KMS-11 (cell line): ENCODE data around the gene GNG10.

ENCODE experiments used
- H2AFZ ChIP-seq: fragments of 200-600 bp; sonication (generic); 2 replicates; pipeline ENCODE4 v1.6.1; 2016; ENCODE audit warnings: antibody characterized with exemption, mixed run types, low read depth
- H3K27ac ChIP-seq: fragments of 200-600 bp; sonication (generic); 2 replicates; pipeline ENCODE4 v1.6.1; 2016; ENCODE audit warnings: mild to moderate bottlenecking, mixed run types
- H3K27me3 ChIP-seq: fragments of 200-600 bp; sonication (generic); 2 replicates; pipeline ENCODE4 v1.6.1; 2017; ENCODE audit warnings: mild to moderate bottlenecking, low read depth, mixed run types, moderate library complexity; ENCODE audit not compliant: insufficient read depth
- H3K36me3 ChIP-seq: fragments of 200-600 bp; sonication (generic); 2 replicates; pipeline ENCODE4 v1.6.1; 2017; ENCODE audit warnings: mild to moderate bottlenecking, mixed run types; ENCODE audit not compliant: insufficient read depth
- H3K4me1 ChIP-seq: fragments of 200-600 bp; sonication (generic); 2 replicates; pipeline ENCODE4 v1.6.1; 2016; ENCODE audit warnings: mild to moderate bottlenecking, low read depth, mixed run types; ENCODE audit not compliant: poor library complexity, severe bottlenecking
- H3K4me2 ChIP-seq: fragments of 200-600 bp; sonication (generic); 2 replicates; pipeline ENCODE4 v1.7.0; 2016; ENCODE audit warnings: mild to moderate bottlenecking, mixed run types
- H3K4me3 ChIP-seq: fragments of 200-600 bp; sonication (generic); IDR thresholded peaks from 2 replicates; pipeline ENCODE4 v1.6.1; 2017; ENCODE audit warnings: low read depth, low read length, mixed read lengths; ENCODE audit not compliant: insufficient read depth
- H3K79me2 ChIP-seq: fragments of 200-600 bp; sonication (generic); 2 replicates; pipeline ENCODE4 v1.6.1; 2016; ENCODE audit warnings: low read depth, mixed run types; ENCODE audit not compliant: insufficient read depth
- H3K9ac ChIP-seq: fragments of 200-600 bp; sonication (generic); 2 replicates; pipeline ENCODE4 v1.6.1; 2016; ENCODE audit warnings: mild to moderate bottlenecking, mixed run types
- H4K20me1 ChIP-seq: fragments of 200-600 bp; sonication (generic); 2 replicates; pipeline ENCODE4 v1.6.1; 2016; ENCODE audit warnings: mild to moderate bottlenecking, mixed run types; ENCODE audit not compliant: insufficient read depth
- TF ChIP-seq, protein P1 (sequence below): fragments of 200-600 bp; sonication (generic); conservative IDR thresholded peaks from 2 replicates; pipeline ENCODE4 v1.6.1; 2017; ENCODE audit warnings: low read depth, mild to moderate bottlenecking, antibody characterized with exemption, low read length, moderate library complexity, mixed read lengths

The GNG10 gene

DNA sequence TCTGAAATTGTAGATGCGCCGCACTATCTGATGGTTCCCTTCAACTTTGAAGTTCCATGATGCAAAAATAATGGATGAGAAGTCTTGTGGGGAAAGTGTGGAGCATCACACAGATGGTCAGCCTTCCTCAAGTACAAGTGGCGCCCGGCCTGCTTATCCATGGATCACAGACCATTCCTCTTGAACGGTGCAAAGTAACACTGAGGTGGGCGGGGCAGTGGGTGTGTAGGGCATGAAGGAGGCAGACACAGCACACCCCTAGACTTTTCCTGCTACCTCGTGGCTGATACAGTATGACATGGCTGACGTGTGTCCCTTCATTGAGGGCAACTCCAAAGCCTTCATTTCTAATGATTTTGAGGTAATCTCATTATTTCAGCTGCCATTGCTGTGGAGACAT, 2.5 kb upstream of the GNG10 start:
- Histone ChIP-seq H3K4me2 (no peak overlapping the region), H3K79me2 (no peaks in the 10 kb centered on the region)
- TF ChIP-seq, protein P1, sequence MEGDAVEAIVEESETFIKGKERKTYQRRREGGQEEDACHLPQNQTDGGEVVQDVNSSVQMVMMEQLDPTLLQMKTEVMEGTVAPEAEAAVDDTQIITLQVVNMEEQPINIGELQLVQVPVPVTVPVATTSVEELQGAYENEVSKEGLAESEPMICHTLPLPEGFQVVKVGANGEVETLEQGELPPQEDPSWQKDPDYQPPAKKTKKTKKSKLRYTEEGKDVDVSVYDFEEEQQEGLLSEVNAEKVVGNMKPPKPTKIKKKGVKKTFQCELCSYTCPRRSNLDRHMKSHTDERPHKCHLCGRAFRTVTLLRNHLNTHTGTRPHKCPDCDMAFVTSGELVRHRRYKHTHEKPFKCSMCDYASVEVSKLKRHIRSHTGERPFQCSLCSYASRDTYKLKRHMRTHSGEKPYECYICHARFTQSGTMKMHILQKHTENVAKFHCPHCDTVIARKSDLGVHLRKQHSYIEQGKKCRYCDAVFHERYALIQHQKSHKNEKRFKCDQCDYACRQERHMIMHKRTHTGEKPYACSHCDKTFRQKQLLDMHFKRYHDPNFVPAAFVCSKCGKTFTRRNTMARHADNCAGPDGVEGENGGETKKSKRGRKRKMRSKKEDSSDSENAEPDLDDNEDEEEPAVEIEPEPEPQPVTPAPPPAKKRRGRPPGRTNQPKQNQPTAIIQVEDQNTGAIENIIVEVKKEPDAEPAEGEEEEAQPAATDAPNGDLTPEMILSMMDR = no peak

DNA sequence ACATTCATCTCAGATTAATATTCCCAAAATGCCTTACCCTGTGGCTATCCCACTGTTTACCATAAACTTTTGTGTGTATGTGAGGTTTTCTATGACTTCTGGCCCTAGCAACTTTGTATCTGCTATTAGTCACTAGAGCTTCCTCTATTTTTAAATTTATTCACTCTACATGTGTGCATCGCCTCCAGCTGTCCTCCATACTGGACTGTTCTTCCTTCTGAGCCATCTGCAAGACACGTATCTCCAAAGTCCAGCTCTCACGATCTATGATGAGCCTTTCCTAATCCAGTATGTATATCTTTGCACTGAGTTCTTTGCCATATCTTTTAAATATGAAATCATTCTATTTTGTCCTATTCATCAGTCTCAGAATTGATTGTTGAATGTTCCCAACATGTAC, 1.7 kb upstream of the GNG10 start:
- H3K36me3 ChIP-seq = no peaks in the 10 kb centered on the region
- no peak overlapping the region for H3K4me2 ChIP-seq
- TF ChIP-seq, protein P1 = no peak
- H3K27me3 ChIP-seq = no peaks in the 10 kb centered on the region
- H4K20me1 ChIP-seq = no peaks in the 10 kb centered on the region
- no peaks in the 10 kb centered on the region for H3K79me2 ChIP-seq
- H3K4me1 ChIP-seq = peaks cover 5% of the 10 kb centered on the region
- no peak overlapping the region for H3K9ac ChIP-seq
- H3K4me3 ChIP-seq = no peak overlapping the region
- no peak overlapping the region for H2AFZ ChIP-seq
- no peak overlapping the region for H3K27ac ChIP-seq

More for the DNA sequence above, 2.5 kb upstream of the GNG10 start:
- Histone ChIP-seq H3K36me3 (no peaks in the 10 kb centered on the region), H2AFZ (no peak overlapping the region), H3K27me3 (no peaks in the 10 kb centered on the region), H3K27ac (no peak overlapping the region), H3K4me1 (peaks cover 5% of the 10 kb centered on the region), H4K20me1 (no peaks in the 10 kb centered on the region), H3K9ac (no peak overlapping the region), H3K4me3 (no peak overlapping the region)

DNA sequence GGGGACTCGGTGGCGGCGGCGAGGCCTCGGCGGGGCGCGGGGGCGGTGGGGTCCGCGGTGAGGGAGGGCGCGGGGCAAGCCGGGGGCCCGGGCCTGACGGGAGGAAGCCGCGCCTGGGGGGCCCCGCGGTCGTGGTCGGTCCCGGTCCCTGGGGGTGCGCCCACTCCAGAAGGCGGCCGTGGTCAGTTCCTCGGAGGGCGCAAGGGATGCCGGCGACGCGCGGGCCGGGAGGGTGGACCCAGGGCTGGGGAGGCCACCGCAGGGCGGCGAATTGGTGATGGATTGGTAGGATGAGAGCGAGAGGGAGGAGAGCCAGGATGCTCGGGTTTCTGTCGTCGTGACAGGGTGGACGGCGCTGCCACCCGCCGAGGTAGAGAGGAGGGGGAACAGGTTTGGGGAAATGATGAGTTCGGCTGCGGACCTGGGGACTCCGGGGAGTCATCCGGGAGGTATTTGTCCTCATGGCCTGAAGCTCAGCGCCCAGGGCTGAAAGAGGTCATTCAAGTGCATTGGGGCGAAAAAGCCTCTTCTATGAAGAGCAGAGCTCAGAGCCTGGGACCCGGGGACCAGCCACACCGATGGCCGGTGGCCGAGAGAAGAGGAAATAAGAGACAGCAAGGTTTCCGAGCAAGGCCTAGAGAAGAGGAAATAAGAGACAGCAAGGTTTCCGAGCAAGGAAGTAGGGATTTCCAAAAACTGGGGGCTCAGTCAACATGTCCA, 557 bp downstream of the GNG10 start:
- peak overlapping the region; percentile 87 for H2AFZ ChIP-seq
- TF ChIP-seq, protein P1 = no peak

DNA sequence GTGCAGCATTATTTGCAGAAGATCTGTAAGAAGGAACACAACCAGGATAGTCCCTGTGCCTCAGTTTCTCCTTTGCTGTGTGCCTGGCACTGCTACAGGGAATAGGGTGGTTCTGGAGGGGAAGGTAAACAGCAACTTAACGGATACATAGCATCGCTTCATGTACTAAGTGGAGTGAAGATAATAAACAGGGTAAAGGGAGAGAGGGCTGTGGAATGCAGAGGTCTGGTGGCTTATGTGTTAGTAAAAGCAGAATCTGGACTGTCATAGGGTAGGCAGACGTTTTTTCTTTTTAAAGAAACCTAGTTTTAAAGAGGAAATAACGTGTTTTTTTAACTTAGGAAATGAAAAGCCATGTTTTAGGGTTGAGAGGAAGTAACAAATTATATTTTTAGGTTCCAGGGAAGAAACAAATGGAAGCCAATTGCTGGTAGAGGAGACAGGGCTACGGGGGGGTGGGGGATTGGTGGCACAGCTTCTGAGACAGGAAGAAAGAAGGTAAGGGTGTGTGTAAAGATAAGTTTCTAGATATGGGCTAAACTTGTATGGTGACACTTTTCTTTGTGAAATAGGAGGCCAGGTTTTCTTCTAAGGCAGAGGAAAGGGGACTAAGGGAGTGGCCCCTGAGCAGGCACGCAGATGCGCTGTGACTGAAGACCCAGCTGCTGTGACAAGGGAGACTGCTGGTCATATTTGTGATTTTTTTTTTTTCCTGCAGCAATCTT, 1.3 kb downstream of the GNG10 start:
- Histone ChIP-seq H3K9ac (no peak overlapping the region), H4K20me1 (no peaks in the 10 kb centered on the region), H3K27me3 (no peaks in the 10 kb centered on the region), H3K36me3 (no peaks in the 10 kb centered on the region), H2AFZ (no peak overlapping the region), H3K79me2 (no peaks in the 10 kb centered on the region), H3K4me2 (no peak overlapping the region), H3K4me1 (peaks cover 5% of the 10 kb centered on the region), H3K4me3 (no peak overlapping the region), H3K27ac (no peak overlapping the region)
- TF ChIP-seq, protein P1 = no peak

More for the DNA sequence above, 557 bp downstream of the GNG10 start:
- Histone ChIP-seq H3K36me3 (no peaks in the 10 kb centered on the region), H3K9ac (peak overlapping the region; percentile 51; the same call in 1 of the 2 replicates), H3K4me1 (peaks cover 5% of the 10 kb centered on the region), H4K20me1 (no peaks in the 10 kb centered on the region), H3K79me2 (no peaks in the 10 kb centered on the region), H3K27ac (no peak overlapping the region), H3K4me3 (no peak overlapping the region), H3K27me3 (no peaks in the 10 kb centered on the region), H3K4me2 (peak overlapping the region; percentile 75)
